Bone marrow (tissue), 2 donors: ENCODE results near the gene MT1A.
"Not testable (repeated sequence)": the region's sequence is repeated elsewhere in the genome, so short reads cannot be mapped to it uniquely, and the experiment has no call there.

Experiments
- DNase-seq, 2 donors: peaks; one replicate each; lab custom pipeline; 2025; lab: John Stamatoyannopoulos, UW

MT1A gene

DNA sequence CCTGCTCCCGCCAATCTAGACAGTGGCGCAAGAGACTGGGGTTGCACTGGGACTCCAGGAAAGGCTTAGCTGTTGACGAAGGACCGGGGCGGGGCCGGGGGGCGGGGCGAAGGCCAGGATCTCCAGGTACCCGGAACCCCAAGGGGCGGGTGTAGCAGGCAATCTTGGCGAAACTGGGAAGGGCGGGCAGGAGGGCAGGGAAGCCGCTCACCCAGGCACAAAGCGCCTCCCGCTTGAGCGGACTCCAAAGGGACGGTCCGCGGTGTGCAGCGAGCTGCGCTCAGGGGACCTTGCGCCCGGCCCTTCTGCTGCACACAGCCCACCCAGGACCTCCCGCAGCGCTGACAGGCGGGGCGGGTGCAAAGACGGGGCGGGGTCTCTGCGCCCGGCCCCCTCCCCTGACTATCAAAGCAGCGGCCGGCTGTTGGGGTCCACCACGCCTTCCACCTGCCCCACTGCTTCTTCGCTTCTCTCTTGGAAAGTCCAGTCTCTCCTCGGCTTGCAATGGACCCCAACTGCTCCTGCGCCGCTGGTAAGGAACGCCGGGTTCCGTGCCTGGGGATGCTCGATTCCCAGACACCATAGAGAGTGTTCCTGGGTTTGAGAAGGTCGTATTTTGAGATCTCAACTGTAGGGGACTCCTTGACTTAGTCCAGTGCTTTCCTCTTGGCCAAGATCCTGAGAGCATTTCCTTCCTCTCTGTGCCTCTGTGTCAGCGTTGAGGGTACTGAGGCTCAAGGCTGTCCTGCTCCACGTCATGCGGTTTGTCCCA lies 19.3 kb downstream of the MT1A start, which contains the start of gene MT1F:
TSS of gene MT1F (plus strand) at position 405 of the 772 bp plus-strand sequence. CDS start at position 505, 100 bp downstream.
- DNase-seq: peak in 1 of 2 donors; percentile 57

DNA sequence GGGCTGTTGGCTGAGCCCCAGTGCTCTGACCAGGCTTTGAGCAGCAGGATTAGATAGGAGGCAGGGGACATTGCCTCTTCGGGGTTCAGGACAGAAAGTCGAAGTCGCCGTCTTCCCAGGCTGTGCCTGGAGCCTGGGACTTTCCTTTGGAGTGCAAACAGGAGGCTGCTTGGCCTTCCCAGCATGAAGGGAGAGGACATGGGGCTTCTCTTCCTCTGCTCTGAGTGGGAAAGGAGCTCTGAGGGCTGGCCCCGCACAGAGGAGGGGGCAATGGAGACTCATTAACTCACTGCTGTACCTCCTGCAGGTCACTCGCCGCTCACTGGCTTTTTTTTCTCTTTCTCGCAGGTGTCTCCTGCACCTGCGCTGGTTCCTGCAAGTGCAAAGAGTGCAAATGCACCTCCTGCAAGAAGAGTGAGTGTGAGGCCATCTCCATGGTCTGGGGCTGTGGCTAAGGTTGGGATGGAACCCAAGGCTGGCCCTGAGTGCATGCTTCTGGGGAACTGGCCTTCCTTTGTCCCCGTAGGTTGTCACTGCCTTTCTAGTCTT lies 19.9 kb downstream of the MT1A start:
- DNase-seq: no peak

DNA sequence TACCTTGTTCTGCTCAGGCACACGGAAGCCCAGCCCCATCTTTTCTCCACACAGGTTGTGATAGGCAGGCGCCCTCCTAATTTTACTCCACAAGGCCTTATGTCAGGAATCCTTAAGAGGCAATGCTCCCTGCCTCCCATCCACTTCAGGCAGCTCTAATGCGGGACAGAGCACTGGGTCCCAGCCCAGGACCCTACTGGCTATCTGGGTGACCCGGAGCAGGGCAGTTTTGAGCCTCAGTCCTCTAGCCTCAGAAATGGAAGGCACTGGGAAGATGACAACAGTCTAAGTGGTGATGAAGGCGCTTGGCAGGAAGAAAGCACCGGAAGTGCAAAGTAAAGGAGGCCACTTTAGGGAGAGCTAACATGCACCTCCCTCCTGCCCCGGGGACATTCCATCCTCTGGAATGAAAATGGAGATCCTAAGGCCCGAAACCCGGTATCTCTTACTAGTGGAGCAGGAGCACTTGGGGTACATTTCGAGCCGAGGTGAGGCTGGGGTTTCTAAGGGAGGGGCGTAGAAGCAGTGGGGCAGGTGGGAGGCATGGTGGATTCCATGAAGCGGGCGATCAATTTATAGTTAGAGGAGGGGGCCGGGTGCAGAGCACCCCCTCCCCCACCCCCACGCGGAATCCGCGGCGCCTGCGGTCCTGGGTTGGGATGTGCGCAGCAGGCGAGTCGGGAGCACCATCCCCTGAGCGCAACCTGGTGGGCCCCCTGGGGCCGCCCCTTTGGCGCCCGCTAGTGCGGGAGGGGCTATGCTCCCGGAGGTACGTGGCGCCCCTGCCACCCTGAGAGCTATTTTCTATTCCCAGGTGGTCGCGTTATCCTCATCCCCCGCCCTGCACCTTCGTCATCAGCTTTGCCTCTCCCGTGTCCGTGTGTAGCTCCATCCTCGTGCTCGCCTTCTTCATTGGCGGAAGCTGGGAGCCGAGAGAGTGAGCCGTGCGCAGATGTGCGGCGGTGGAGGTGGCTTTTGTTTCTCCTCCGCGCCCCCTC lies 24.2 kb downstream of the MT1A start:
- DNase-seq: no peak

DNA sequence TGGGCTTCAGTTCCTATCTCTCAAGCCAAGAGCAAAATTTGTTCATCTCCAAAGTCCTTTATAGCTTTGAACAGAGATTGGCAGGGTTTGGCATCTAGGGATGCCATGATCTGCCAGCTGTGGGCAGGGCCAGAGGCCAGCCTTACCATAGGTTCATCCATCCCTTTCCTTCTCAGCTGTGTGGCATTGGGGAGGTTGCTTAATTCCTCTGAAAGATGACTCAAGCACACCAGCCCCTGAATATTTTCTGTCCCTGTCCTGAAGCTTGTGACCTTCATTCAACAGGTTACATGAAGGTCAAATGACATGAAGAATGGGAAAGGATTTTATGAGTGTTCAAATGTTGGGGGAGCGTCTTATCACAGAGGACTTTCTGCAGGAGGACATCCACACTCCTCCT lies 26.0 kb downstream of the MT1A start:
- no peak for DNase-seq

DNA sequence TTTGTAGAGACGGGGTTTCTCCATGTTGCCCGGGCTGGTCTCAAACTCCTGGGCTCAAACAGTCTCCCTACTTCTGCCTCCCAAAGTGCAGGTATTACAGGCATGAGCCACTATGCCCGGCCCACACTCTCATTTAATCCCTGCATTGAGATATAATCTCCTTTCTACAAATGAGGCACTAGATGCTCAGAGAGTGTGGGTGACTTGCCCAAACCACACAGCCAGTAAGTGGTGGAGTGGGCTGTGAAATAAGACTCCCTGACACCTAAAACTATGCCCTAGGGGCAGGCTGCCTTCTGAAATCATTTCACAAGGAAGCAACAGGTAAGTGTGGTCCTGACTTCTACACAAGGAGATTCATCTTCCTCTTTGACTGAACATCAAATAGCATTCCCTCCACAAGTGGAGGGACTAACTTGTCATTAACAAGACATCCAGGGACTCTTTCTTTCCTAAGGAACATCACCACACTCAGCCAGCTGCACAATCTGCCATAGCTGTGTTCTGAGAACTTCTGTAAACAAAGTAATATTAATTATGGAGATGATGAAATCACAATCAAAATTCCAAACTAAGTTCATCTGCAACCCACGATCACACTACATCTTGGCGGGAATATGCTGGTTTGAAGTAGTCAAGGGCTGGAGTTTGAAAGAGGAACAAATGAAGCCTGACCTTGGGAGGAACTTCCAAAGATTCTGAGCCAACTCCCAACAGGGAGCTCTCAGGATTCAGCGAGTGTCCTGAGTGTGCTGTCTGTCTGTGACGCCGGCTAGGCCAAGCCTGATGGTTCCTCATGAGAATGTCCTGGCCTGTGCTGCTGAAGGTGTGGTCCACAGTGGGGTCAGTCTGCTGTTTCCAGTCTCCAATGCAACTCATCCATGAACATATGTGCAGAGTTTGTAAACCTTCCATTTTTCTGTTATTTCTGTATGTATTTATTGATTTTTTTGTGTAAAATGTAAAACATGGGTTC lies 27.1 kb downstream of the MT1A start:
- DNase-seq: not testable (repeated sequence)

DNA sequence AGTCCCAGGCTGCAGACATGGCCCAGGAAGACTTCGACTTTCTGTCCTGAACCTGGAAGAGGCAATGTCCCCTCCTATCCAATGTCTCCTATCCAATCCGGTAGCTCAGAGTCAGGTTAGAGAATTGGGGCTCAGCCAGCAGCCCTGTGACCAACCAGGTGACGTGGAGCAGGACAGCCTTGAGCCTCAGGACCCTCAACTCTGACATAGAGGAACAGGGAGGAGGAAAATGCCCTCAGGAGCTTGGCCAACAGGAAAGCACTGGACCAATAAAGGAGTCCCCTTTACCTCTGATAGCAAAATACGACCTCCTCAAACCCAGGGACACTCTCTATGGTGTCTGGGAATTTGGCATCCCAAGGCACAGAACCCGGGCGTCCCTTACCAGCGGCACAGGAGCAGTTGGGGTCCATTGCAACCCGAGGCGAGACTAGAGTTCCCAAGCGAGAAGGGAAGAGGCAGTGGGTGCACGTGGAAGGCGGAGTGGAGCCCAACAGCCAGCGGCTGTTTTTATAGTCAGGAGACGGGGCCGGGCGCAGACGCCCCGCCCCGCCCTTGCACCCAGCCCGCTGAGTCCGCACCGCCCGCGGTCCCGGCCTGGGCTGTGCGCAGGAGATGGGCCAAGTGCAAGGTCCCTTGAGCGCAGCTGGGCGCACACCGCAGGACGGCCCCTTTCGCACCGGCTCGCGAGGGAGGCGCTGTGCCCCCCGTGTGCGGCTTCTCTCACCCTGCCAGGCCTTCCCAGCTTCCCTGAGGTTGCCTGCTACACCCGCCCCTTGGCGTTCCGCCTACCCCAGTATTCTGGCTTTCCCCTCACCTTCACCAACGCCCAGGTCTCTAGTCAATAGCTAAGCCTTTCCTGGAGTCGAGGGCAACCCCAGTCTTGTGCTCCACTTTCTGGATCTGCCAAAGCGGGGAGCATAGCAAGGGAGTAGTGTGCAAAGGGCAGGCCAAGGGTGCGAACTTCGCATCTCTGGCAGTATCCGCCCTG lies 29.4 kb downstream of the MT1A start, which contains the start of gene MT1G:
TSS of gene MT1G (minus strand) at position 485 of the 991 bp plus-strand sequence. CDS start at position 413, 72 bp downstream.
- DNase-seq: no peak

DNA sequence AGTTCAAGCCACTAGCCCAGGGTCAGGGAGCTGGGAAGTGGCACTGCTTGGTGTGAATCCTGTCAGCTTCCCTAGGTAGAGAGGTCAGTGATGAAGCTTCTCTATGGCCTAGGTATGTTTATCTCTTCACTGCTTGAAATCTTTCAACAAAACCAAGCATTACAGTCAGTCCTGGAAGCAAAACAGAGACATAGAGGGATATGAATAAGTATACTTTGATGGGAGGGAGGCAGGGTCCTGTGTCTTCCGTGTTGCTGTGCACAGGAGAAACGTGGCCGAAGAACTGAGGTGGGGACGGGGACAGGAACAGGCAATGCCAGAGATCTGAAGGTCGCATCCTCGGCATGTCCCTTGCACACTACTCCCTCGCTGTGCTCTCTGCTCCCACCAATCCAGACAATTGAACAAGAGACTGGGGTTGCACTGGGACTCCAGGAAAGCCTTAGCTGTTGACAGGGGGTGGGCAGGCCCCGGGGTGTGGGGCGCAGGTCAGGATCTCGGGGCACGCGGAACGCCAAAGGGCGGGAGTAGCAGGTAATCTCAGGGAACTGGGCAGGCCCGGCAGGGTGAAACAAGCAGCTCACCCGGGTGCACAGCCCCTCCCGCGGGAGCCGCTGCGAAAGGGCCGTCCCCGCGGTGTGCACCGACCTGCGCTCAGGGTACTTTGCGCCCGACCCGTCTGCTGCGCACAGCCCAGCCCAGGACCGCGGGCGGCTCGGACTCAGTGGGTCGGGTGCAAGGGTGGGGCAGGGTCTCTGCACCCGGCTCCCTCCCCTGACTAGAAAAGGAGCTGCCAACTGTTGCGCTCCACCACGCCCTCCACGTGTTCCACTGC lies 30.8 kb downstream of the MT1A start, which contains the start of gene MT1H:
TSS of gene MT1H (plus strand) at position 810 of the 835 bp plus-strand sequence. CDS start 71 bp downstream, outside the sequence.
- no peak for DNase-seq

DNA sequence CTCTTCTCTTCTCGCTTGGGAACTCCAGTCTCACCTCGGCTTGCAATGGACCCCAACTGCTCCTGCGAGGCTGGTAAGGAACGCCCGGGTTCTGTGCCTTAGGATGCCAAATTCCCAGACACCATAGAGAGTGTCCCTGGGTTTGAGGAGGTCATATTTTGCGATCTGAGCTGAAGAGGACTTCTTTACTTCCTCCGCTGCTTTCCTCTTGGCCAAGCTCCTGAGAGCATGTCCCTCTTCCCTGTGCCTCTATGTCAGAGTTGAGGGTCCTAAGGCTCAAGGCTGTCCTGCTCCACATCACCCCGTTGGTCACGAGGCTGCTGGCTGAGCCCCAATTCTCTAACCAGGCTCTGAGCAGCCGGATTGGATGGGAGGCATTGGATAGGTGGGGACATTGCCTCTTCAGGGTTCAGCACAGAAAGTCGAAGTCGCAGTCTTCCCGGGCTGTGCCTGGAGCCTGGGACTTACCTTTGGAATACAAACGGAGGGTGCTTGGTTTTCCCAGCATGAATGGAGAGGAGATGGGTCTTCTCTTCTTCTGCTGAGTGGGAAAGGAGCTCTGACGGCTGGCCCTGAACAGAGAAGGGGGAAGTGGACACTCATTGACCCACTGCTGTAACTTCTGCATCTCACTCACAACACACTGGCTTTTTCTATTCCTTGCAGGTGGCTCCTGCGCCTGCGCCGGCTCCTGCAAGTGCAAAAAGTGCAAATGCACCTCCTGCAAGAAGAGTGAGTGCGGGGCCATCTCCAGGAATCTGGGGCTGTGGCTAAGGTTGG lies 31.6 kb downstream of the MT1A start:
- DNase-seq: no peak

DNA sequence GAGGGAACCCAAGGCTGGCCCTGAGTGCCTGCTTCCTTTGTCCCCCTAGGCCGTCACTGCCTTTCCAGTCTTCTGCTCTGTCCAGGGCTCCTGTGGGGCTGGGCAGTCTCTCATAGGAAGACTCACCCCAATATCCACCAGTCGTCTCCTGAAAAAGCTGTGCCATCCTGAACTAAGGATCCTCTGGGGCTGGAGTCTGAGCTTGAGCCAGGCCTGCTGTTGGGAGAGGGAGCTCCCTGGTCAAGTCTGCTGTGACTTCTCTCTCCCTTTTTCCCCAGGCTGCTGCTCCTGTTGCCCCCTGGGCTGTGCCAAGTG lies 32.1 kb downstream of the MT1A start:
- no peak for DNase-seq

DNA sequence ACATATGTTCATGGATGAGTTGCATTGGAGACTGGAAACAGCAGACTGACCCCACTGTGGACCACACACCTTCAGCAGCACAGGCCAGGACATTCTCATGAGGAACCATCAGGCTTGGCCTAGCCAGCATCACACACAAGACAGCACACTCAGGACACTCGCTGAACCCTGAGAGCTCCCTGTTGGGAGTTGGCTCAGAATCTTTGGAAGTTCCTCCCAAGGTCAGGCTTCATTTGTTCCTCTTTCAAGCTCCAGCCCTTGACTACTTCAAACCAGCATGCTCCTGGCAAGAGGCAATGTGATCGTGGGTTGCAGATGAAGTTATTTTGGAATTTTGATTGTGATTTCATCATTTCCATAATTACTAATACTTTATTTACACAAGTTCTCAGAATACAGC lies 33.2 kb downstream of the MT1A start:
- not testable (repeated sequence) for DNase-seq

DNA sequence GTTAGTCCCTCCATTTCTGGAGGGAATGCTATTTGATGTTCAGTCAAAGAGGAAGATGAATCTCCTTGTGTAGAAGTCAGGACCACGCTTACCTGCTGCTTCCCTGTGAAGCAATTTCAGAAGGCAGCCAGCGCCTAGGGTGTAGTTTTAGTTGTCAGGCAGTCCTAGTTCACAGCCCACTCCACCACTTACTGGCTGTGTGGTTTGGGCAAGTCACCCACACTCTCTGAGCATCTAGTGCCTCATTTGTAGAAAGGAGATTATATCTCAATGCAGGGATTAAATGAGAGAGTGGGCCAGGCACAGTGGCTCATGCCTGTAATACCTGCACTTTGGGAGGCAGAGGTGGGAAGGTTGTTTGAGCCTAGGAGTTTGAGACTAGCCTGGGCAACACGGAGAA lies 33.7 kb downstream of the MT1A start:
- not testable (repeated sequence) for DNase-seq

DNA sequence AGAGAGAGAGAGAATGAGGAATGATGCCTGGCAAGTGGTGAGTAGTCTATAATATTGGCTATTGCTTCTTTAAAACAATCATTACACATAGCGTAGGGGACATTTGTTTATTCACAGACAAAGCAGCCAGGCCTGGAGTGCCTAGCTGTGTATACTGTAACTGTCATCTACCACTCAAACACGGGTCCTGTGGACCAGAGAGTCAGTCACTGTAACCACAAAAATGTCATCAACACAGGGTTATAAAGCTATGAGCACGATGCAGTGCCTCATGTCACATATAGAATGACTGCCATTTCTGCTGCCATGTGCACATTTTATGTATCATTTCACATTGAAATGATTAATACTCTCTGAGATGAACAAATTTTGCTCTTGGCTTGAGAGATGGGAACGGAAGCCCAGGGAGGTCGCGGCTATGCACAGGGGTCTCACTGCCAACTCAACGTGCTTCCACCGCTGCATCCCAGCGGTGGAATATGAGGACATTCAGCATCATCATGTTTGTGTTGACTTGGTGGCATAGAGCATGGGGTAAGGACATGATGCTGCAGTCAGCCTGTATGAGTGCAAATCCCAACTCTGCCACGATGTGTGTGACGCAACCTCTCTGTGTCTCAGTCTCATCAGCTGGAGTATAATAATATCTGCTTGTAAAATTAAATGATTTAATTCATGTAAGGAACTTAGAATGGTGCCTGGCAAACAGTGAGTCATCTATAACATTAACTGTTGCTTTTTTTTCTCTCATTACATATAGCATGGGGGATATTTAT lies 34.5 kb downstream of the MT1A start:
- no peak for DNase-seq

DNA sequence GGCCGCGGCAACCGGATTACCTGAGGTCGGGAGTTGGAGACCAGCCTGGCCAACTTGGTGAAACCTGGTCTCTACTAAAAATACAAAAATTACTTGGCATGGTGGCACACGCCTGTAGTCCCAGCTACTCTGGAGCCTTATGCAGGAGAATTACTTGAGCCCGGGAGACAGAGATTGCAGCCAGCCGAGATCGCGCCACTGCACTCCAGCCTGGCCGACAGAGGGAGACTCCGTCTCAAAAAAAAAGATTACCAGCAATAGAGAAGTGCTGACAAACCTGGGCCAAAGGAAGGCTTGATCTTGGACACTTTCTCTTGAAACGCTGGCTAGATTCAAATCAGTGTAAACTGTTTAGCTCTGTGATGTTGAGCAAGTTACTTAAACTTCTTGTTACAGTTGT lies 35.5 kb downstream of the MT1A start:
- DNase-seq: peak in 1 of 2 donors; percentile 27

DNA sequence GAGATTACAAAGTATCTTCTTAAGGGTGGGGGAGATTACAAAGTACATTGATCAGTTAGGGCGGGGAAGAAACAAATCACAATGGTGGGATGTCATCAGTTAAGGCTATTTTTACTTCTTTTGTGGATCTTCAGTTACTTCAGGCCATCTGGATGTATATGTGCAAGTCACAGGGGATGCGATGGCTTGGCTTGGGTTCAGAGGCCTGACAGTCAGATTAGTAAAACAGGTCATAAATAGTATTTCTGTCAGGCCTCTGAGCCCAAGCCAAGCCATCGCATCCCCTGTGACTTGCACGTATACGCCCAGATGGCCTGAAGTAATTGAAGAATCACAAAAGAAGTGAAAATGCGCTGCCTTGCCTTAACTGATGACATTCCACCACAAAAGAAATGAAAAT lies 36.1 kb downstream of the MT1A start:
- not testable (repeated sequence) for DNase-seq

DNA sequence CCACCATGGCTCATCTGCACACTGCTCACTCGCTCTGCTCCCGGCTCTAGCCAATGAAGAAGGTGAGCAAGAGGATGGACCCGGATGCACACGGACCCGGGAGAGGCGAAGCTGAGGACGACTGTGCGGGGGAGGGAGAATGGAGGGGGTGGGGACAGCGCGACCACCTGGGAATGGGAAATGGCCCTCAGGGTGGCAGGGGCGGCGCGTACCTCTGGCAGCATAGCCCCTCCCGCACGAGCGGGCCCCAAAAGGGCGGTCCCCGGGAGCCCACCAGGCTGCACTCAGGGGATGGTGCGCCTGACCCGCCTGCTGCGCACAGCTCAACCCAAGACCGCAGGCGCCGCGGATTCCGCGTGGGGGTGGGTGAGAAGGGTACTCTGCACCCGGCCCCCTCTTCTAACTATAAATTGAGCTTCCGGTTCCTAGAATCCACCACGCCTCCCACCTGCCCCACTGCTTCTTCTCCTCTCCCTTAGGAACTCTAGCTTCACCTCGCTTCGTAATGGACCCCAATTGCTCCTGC lies 37.3 kb downstream of the MT1A start:
- DNase-seq: no peak

DNA sequence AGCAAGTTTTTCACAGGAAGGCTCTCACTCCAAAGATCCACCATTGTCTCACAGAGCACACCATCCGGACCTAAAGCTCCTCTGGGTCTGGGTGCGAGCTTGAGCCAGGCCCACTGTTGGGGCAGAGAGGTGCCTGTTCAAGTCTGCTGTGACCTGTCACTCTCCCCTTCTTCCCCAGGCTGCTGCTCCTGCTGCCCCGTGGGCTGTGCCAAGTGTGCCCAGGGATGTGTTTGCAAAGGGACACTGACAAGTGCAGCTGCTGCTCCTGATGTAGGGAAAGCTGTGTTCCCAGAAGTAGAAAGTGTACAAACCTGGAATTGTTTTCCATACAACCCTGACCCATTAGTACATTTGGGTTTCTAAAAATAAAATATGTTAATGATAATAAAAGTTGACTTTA lies 39.0 kb downstream of the MT1A start:
- no peak for DNase-seq

DNA sequence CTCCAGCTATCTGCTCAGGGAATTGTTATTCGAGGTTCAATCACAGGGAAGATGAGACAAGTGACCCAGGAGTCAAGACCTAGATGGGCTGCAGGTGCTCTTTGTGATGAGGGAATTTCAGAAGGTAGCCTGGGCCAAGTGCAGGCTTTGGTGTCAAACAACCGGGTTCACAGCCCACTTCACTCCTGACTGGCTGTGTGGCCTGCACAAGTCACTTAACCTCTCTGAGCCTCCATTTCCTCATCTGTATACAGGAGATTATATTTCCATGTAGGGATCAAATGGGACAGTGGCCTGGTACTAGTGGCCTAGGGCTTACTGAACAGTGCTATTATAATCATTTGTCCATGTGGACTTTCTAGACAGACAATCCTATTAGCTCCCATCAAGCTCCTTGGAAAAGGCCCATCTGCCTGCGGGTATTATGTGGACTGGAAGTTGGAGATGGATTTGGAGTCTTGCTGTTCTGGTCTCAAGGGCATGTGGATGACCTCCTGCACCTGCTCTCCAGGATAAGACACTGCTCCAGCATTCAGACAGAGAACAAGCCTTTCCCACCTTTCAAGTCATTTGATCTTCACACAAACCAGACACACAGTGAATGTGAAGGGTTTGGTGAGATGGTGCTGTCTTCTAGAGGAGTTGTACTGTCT lies 40.7 kb downstream of the MT1A start:
- DNase-seq: no peak
